HG03432 (cell line): ENCODE measurements around the gene MXRA8.
"Not testable (repeated sequence)": the region's sequence is repeated elsewhere in the genome, so short reads cannot be mapped to it uniquely, and the experiment has no call there.

Experiments used
- ATAC-seq: cut with Tn5 transposase; IDR thresholded peaks from one replicate; pipeline ENCODE4 v1.9.1; 2021; ENCODE audit warnings: mild to moderate bottlenecking, moderate library complexity; ENCODE audit not compliant: unreplicated experiment

Gene MXRA8

GRCh38 chr1:1393014-1393413 lies 34.7 kb upstream of the MXRA8 start:
- no peak for ATAC-seq

GRCh38 chr1:1391225-1391624 lies 32.9 kb upstream of the MXRA8 start:
- no peak for ATAC-seq

- no peak for ATAC-seq
These were observed 32.3 kb upstream of the MXRA8 start for GRCh38 chr1:1390675-1391074.

- no peak for ATAC-seq
These were observed 29.7 kb upstream of the MXRA8 start for GRCh38 chr1:1388078-1388472.

- no peak for ATAC-seq
These were observed 29.0 kb upstream of the MXRA8 start for GRCh38 chr1:1387098-1388077.

- no peak for ATAC-seq
These were observed 27.6 kb upstream of the MXRA8 start for GRCh38 chr1:1385931-1386330.

- not testable (repeated sequence) for ATAC-seq
These were observed 27.0 kb upstream of the MXRA8 start for GRCh38 chr1:1385339-1385738.

- no peak for ATAC-seq
These were observed 22.9 kb upstream of the MXRA8 start for GRCh38 chr1:1381294-1381693.

GRCh38 chr1:1380860-1381259 lies 22.5 kb upstream of the MXRA8 start:
- no peak for ATAC-seq

- no peak for ATAC-seq
These were observed 19.3 kb upstream of the MXRA8 start for GRCh38 chr1:1377540-1378205.

- no peak for ATAC-seq
These were observed 18.3 kb upstream of the MXRA8 start for GRCh38 chr1:1376551-1377226.

GRCh38 chr1:1374929-1375662 lies 16.7 kb upstream of the MXRA8 start, which contains the start of gene AURKAIP1:
AURKAIP1 (minus strand) TSS chr1:1375207; CDS start chr1:1374756, 451 bp downstream.
- ATAC-seq, result peak; percentile 83

- peak; percentile 20 for ATAC-seq
These were observed 16.2 kb upstream of the MXRA8 start for GRCh38 chr1:1374589-1374928.

GRCh38 chr1:1373815-1374588 lies 15.6 kb upstream of the MXRA8 start:
- ATAC-seq, result no peak

- ATAC-seq, result no peak
These were observed 14.9 kb upstream of the MXRA8 start for GRCh38 chr1:1373051-1373814.

GRCh38 chr1:1371746-1372711 lies 13.7 kb upstream of the MXRA8 start:
- ATAC-seq, result peak; percentile 23

- ATAC-seq, result no peak
These were observed 13.0 kb upstream of the MXRA8 start for GRCh38 chr1:1371364-1371745.

GRCh38 chr1:1370771-1371300 lies 12.5 kb upstream of the MXRA8 start:
- no peak for ATAC-seq
